HG03175 (cell line): ENCODE data around the gene MSI2.
"Not testable (repeated sequence)": the region's sequence is repeated elsewhere in the genome, so short reads cannot be mapped to it uniquely, and the experiment has no call there.

Experiments
- ATAC-seq: cut with Tn5 transposase; IDR thresholded peaks from one replicate; pipeline ENCODE4 v1.9.1; 2021; ENCODE audit warnings: mild to moderate bottlenecking, moderate library complexity; ENCODE audit not compliant: unreplicated experiment

Gene MSI2

GRCh38 chr17:57288773-57289121 is 32.4 kb downstream of the MSI2 start:
- ATAC-seq = no peak

GRCh38 chr17:57289130-57289529 is 32.8 kb downstream of the MSI2 start:
- no peak for ATAC-seq

- no peak for ATAC-seq
These were observed 33.3 kb downstream of the MSI2 start for GRCh38 chr17:57289613-57290012.

- no peak for ATAC-seq
These were observed 34.7 kb downstream of the MSI2 start for GRCh38 chr17:57290981-57291380.

GRCh38 chr17:57292091-57292490 is 35.8 kb downstream of the MSI2 start:
- no peak for ATAC-seq

GRCh38 chr17:57293077-57293476 is 36.8 kb downstream of the MSI2 start:
- ATAC-seq = no peak

GRCh38 chr17:57294101-57294500 is 37.8 kb downstream of the MSI2 start:
- no peak for ATAC-seq

GRCh38 chr17:57294629-57295501 is 38.5 kb downstream of the MSI2 start:
- no peak for ATAC-seq

- no peak for ATAC-seq
These were observed 39.3 kb downstream of the MSI2 start for GRCh38 chr17:57295526-57296023.

GRCh38 chr17:57296231-57296630 is 39.9 kb downstream of the MSI2 start:
- no peak for ATAC-seq

- no peak for ATAC-seq
These were observed 42.9 kb downstream of the MSI2 start for GRCh38 chr17:57299176-57299575.

GRCh38 chr17:57300592-57300991 is 44.3 kb downstream of the MSI2 start:
- ATAC-seq = not testable (repeated sequence)

- ATAC-seq = no peak
These were observed 46.6 kb downstream of the MSI2 start for GRCh38 chr17:57302690-57303465.

- ATAC-seq = no peak
These were observed 48.9 kb downstream of the MSI2 start for GRCh38 chr17:57305144-57305728.

GRCh38 chr17:57305908-57306504 is 49.7 kb downstream of the MSI2 start:
- no peak for ATAC-seq

- no peak for ATAC-seq
These were observed 52.3 kb downstream of the MSI2 start for GRCh38 chr17:57308543-57309186.

- ATAC-seq = no peak
These were observed 53.2 kb downstream of the MSI2 start for GRCh38 chr17:57309479-57309878.

- no peak for ATAC-seq
These were observed 55.2 kb downstream of the MSI2 start for GRCh38 chr17:57311281-57312216.

- no peak for ATAC-seq
These were observed 55.9 kb downstream of the MSI2 start for GRCh38 chr17:57312242-57312641.
